B cell (primary cell): ENCODE results near the gene FAM13C. TPM values are rescaled to one million over a fixed set of nuclear protein-coding genes. Genes with fewer than 3 reads are reported as not detected.

Experiments used
- ATAC-seq: fragments of 200-7000 bp; cut with Tn5 transposase; one replicate; pipeline ENCODE4 v1.10.0; 2021; ENCODE audit warnings: low read depth, mild to moderate bottlenecking, moderate number of reproducible peaks, moderate library complexity
- CTCF ChIA-PET: fragments of 350-600 bp; sonication (Branson Sonifier 250); formaldehyde crosslinking; loops from one replicate; lab custom pipeline; 2021; ENCODE audit warnings: antibody characterized with exemption, inconsistent platforms; lab: Charles Lee
- POLR2A ChIA-PET: fragments of 350-600 bp; sonication (Branson Sonifier 250); formaldehyde crosslinking; loops from one replicate; lab custom pipeline; 2021; ENCODE audit warnings: antibody characterized with exemption; lab: Charles Lee
- DNase-seq: peaks from one replicate; pipeline ENCODE4 v3.0.0; 2013
- H2AFZ ChIP-seq: 2 replicates; pipeline ENCODE4 v1.6.1; 2012; ENCODE audit warnings: mild to moderate bottlenecking, low read depth, low read length; ENCODE audit not compliant: insufficient read depth, poor library complexity, severe bottlenecking
- H3K27ac ChIP-seq, 2 donors: 1 replicate in 1 of 2; 2 replicates in 1 of 2; pipeline ENCODE4 v1.5.1; 2012 to 2013; ENCODE audit warnings: low read length in 2 of 2, mild to moderate bottlenecking in 2 of 2, moderate library complexity in 1 of 2
- H3K27me3 ChIP-seq, 4 experiments: fragments of 200-600 bp in 1 of 4; sonication (generic) in 1 of 4; replicated peaks in 1 of 4; 1 replicate in 2 of 4; 2 replicates in 2 of 4; pipeline versions ENCODE4 v1.6.1 to v1.7.0; 2013 to 2016; ENCODE audit warnings: low read length in 3 of 4, mild to moderate bottlenecking in 2 of 4, mixed read lengths in 1 of 4, moderate library complexity in 1 of 4; ENCODE audit not compliant: insufficient read depth in 4 of 4, control insufficient read depth in 3 of 4; ENCODE audit errors: control extremely low read depth in 1 of 4
- H3K36me3 ChIP-seq, 2 experiments: replicated peaks in 1 of 2; 1 replicate in 1 of 2; 2 replicates in 1 of 2; pipeline versions ENCODE4 v1.6.1 to v1.7.1; 2013; ENCODE audit warnings: low read length in 1 of 2; ENCODE audit not compliant: insufficient read depth in 2 of 2, control insufficient read depth in 1 of 2; ENCODE audit errors: control extremely low read depth in 1 of 2, extremely low read depth in 1 of 2
- H3K4me1 ChIP-seq, 2 donors: fragments of 200-600 bp in 1 of 2; sonication (generic) in 1 of 2; 1 replicate in 1 of 2; 2 replicates in 1 of 2; pipeline versions ENCODE4 v1.5.1 to v1.6.1; 2013 to 2017; ENCODE audit warnings: low read length in 2 of 2; ENCODE audit not compliant: control insufficient read depth in 2 of 2, insufficient read depth in 2 of 2
- H3K4me2 ChIP-seq: replicated peaks from 2 replicates; pipeline ENCODE3; 2012; ENCODE audit warnings: mild to moderate bottlenecking, low read depth, low read length; ENCODE audit not compliant: poor library complexity, severe bottlenecking
- H3K4me3 ChIP-seq, 5 experiments: fragments of 200-600 bp in 1 of 5; sonication (generic) in 1 of 5; 1 replicate in 3 of 5; 2 replicates in 2 of 5; pipeline versions ENCODE4 v1.5.1 to v1.7.0; 2011 to 2016; ENCODE audit warnings: low read length in 4 of 5, mild to moderate bottlenecking in 4 of 5, low read depth in 2 of 5, control low read depth in 1 of 5, moderate library complexity in 1 of 5; ENCODE audit not compliant: insufficient read depth in 1 of 5; ENCODE audit errors: control extremely low read depth in 1 of 5, extremely low read depth in 1 of 5
- H3K79me2 ChIP-seq: fragments of 200-600 bp; sonication (generic); one replicate; pipeline ENCODE4 v1.6.0; 2016; ENCODE audit warnings: low read length; ENCODE audit not compliant: control insufficient read depth, insufficient read depth
- H3K9ac ChIP-seq: fragments of 200-600 bp; sonication (generic); 2 replicates; pipeline ENCODE4 v1.6.1; 2017; ENCODE audit warnings: mild to moderate bottlenecking, low read length, moderate library complexity
- H3K9me3 ChIP-seq, 3 donors: one replicate each; pipeline versions ENCODE4 v1.6.1 to v1.7.1; 2013; ENCODE audit warnings: low read length in 2 of 3; ENCODE audit not compliant: control insufficient read depth in 2 of 3, insufficient read depth in 1 of 3; ENCODE audit errors: control extremely low read depth in 1 of 3
- H4K20me1 ChIP-seq: 2 replicates; pipeline ENCODE4 v1.6.0; 2012; ENCODE audit warnings: mild to moderate bottlenecking, low read length; ENCODE audit not compliant: insufficient read depth, control insufficient read depth, poor library complexity, severe bottlenecking
- H3K27ac Mint-ChIP-seq: one replicate; pipeline ENCODE4 v1.8.0; 2021; ENCODE audit warnings: mixed read lengths
- H3K27me3 Mint-ChIP-seq: one replicate; pipeline ENCODE4 v1.8.0; 2021; ENCODE audit warnings: mixed read lengths
- H3K4me1 Mint-ChIP-seq: one replicate; pipeline ENCODE4 v1.8.0; 2021; ENCODE audit warnings: mixed read lengths
- H3K4me3 Mint-ChIP-seq: one replicate; pipeline ENCODE4 v1.8.0; 2021; ENCODE audit warnings: mixed read lengths
- H3K9me3 Mint-ChIP-seq: one replicate; pipeline ENCODE4 v1.8.0; 2022; ENCODE audit warnings: mixed read lengths; ENCODE audit not compliant: insufficient read depth
- CTCF ChIP-seq: fragments of 200-600 bp; IDR thresholded peaks from one replicate; pipeline ENCODE4 v1.8.0; 2022; ENCODE audit warnings: antibody characterized with exemption, mild to moderate bottlenecking
- EZH2 ChIP-seq: IDR thresholded peaks from 2 replicates; pipeline ENCODE4 v1.6.1; 2012; ENCODE audit warnings: borderline replicate concordance, low read depth, mild to moderate bottlenecking, moderate library complexity, low read length; ENCODE audit not compliant: insufficient read depth, poor library complexity, severe bottlenecking
- WGBS: methylation state at CpG from one replicate; pipeline ENCODE4 v1.1.5; 2013; ENCODE audit warnings: missing lambda C conversion rate; ENCODE audit not compliant: insufficient coverage; 5-methylcytosine and 5-hydroxymethylcytosine counted together
- intact Hi-C: fragments of 100-400 bp; cut with micrococcal nuclease; formaldehyde crosslinking; loops from one replicate; pipeline ENCODE4 v1.10.0; 2022
- polyA plus RNA-seq: library from polyadenylated mRNA; depleted of rRNA; stranded (reverse); fragments of >200 nt; gene quantifications from 2 replicates; pipeline ENCODE4 v1.2.3, GENCODE V29; 2012
- total RNA-seq, 2 donors: library from RNA; stranded (reverse); fragments of 120-200 nt in 1 of 2; gene quantifications; 1 replicate in 1 of 2; 2 replicates in 1 of 2; pipeline versions ENCODE4 v1.2.3 to v1.2.4, GENCODE V29; 2013 to 2022

FAM13C gene
- total and polyA plus RNA-seq, 2 donors (not counting 1 experiment from before 2014, with no cell fraction given) = not detected

DNA sequence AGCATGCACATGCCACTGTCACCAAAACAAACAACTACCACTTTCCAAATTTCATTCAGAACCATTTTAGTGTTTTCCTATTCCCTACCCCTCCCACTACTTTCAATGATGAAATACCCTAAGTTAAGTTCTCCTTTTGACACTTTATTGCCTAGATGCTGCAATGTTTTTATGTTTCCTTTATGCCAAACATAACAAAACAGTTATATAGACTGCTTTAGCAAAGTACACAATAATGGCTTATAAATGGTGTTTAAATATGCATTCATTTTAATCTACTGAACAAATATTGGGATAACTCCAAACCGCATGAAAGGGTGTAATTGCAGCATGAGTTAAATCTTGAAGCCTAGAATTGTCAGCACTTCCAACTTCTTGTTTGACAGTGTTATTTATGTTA, 116.7 kb downstream of the FAM13C start:
- ChIA-PET CTCF (interaction anchor here (1.0 kb wide), 1 partner anchor 9 kb away, joined by 4 read pairs; no protein-coding TSS in a partner anchor), POLR2A (no interaction called here)
- intact Hi-C loops = no loop called here

GRCh38 chr10:59244871-59245270, 117.5 kb downstream of the FAM13C start:
- Histone ChIP-seq H3K4me1 (no peaks in the 10 kb centered on the region), H3K27ac (no peak overlapping the region), H3K9ac (no peak overlapping the region), H3K79me2 (no peaks in the 10 kb centered on the region), H3K27me3 (no peaks in the 10 kb centered on the region), H4K20me1 (no peaks in the 10 kb centered on the region), H3K9me3 (no peaks in the 10 kb centered on the region), H3K36me3 (no peaks in the 10 kb centered on the region), H3K4me2 (no peak overlapping the region), H3K4me3 (no peak overlapping the region), H2AFZ (no peak overlapping the region)
- Mint-ChIP-seq H3K4me1 (no peaks in the 10 kb centered on the region), H3K27me3 (no peaks in the 10 kb centered on the region), H3K27ac (no peak overlapping the region), H3K9me3 (no peaks in the 10 kb centered on the region), H3K4me3 (no peak overlapping the region)
- ATAC-seq = no peak
- intact Hi-C loops = no loop called here
- TF ChIP-seq EZH2 = no peak
- TF ChIP-seq CTCF = no peak
- CTCF ChIA-PET = interaction anchor here (1.0 kb wide), 1 partner anchor 8 kb away, joined by 4 read pairs; no protein-coding TSS in a partner anchor
- no CpG with 5 or more reads among the region's 1 CpG for WGBS
- no peak for DNase-seq
- POLR2A ChIA-PET = no interaction called here

More for the DNA sequence above, 116.7 kb downstream of the FAM13C start:
- H3K27ac Mint-ChIP-seq = no peak overlapping the region
- no peak overlapping the region for H3K4me3 ChIP-seq
- H4K20me1 ChIP-seq = no peaks in the 10 kb centered on the region
- H3K27ac ChIP-seq = no peak overlapping the region
- H3K27me3 ChIP-seq = no peaks in the 10 kb centered on the region
- H3K9ac ChIP-seq = no peak overlapping the region
- H3K4me2 ChIP-seq = no peak overlapping the region
- TF ChIP-seq EZH2 (no peak), CTCF (no peak)
- no peaks in the 10 kb centered on the region for H3K9me3 Mint-ChIP-seq
- no peak for ATAC-seq
- no peaks in the 10 kb centered on the region for H3K4me1 Mint-ChIP-seq
- H3K27me3 Mint-ChIP-seq = no peaks in the 10 kb centered on the region
- H3K9me3 ChIP-seq = no peaks in the 10 kb centered on the region
- H3K79me2 ChIP-seq = no peaks in the 10 kb centered on the region
- DNase-seq = no peak
- H2AFZ ChIP-seq = no peak overlapping the region
- WGBS = no CpG with 5 or more reads among the region's 1 CpG
- H3K4me1 ChIP-seq = no peaks in the 10 kb centered on the region
- H3K4me3 Mint-ChIP-seq = no peak overlapping the region
- no peaks in the 10 kb centered on the region for H3K36me3 ChIP-seq
